HG02970 (cell line): ENCODE data around the gene CRYBG2.
"Not testable (repeated sequence)": the region's sequence is repeated elsewhere in the genome, so short reads cannot be mapped to it uniquely, and the experiment has no call there.

ENCODE experiments used
- ATAC-seq: cut with Tn5 transposase; IDR thresholded peaks from one replicate; pipeline ENCODE4 v1.9.1; 2021; ENCODE audit warnings: mild to moderate bottlenecking, moderate library complexity, moderate number of reproducible peaks; ENCODE audit not compliant: unreplicated experiment, low FRiP score

CRYBG2 gene

GRCh38 chr1:26372611-26373010 is 18.7 kb upstream of the CRYBG2 start, which contains the start of gene ZNF683:
TSS of gene ZNF683 (minus strand) at chr1:26372750. CDS start at chr1:26368571, 4,179 bp downstream.
- not testable (repeated sequence) for ATAC-seq

DNA sequence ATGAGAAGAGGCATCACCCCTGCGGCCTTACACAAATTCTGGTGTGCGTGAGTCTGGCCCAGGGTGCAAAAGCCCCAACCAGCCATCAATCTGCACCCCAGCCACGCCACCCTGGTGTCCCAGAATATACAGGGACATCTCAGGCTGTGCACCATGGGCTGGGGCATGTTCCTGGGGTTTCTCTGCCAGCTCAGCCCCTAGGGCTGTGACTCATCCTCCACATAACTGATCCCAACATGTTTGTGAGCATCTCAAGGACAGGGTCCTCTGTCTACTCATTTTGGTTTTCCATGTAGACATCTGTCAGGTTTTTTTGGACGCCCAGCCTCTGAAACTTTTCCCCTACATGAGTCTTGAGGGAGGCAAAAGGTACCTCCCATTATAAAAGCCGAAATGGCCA is 18.1 kb upstream of the CRYBG2 start:
- no peak for ATAC-seq

DNA sequence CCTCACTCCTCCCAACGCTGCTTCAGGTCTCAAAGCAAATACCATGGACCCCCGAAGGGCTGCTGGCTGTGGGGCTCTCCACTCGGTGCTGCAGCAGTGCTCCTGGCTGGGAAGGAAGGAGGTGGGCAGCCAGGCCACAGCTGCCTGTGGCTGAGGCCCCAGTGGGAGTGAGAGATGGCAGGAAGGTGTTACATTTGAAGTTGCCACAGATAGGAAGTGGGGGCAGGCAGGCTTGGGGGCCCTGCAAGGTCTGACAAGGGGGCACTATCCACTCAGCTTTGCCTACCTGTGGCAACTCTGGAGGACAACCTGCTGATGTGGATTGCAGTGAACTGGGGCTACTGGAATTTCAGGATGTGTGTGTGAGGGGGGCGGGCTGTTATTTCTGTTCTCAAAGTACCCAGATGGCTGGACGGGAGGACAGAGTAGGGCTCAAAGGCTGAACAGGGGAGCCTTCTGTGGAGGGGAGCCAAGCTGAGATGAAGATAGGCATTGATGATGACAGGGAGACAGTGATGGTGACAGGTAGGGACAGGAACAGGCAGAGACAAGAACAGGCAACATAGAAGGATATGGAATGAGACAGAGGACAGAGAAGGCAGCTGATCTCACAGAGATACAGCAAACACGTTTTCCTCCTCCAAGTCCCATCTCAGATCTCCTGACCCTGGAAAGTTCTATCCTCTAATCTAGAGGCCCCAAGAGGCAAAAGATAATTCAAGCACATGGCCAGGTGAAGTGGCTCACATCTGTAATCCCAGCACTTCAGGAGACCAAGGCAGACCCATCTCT is 16.9 kb upstream of the CRYBG2 start:
- no peak for ATAC-seq

DNA sequence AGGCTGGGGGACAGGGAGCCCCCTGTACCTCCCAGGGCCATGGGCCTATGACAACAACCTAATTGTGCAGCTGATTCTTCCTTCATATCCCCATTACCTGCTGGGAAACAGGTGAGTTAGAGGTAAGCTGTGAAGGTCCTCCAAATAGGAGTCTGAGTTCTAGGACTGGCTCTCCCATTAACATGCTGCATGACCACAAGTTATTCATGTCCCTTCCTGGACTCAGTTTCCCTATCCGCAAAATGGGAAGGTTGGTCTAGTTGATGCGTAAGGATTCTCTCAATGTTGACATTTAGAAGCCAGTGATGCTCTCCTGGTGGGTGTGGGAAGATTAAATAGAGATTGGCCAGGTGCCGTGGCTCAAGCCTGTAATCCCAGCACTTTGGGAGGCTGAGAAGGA is 14.6 kb upstream of the CRYBG2 start:
- ATAC-seq: no peak

DNA sequence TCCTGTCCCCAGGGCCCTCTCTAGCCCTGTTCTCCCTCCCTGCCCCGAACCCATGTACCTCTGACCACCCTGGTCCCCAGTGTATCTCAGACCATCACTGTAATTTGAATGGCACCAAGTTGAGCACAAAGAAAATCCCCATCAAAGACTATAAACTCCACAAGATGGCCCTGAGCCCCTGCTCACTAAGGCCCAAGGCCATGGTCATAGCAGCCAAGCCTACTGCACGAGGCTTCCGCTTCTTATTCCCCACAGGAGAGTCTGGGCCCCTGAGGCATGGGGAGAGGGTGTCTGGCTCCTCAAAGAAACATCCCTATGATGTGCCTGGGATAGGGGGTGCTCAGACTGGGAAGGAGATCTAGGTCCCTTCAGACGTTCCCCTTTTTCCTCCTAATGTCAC is 14.1 kb upstream of the CRYBG2 start:
- ATAC-seq: no peak

GRCh38 chr1:26367441-26367840 is 13.5 kb upstream of the CRYBG2 start:
- ATAC-seq: no peak

- no peak for ATAC-seq
Observed at GRCh38 chr1:26364956-26365355, 11.0 kb upstream of the CRYBG2 start.

- ATAC-seq: no peak
Observed at GRCh38 chr1:26363549-26364448, 9.9 kb upstream of the CRYBG2 start.

DNA sequence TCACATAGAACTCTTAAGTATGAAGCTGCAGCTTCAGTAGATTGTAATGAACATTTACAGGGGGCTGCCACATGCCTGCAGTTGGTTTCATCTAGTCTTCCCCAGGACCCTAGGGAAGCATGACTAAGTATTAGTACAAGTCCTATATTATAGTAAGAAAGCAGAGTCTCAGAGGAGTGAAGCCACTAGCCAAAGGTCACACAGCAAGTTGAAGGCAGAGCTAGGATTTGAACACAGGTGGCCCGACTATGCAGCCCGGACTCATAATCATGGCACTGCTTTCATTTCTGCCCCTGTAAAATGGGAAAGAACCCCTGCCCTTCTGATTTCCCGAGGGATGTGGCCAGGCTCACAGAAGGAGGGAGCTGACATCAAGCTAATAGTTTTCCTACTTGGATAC is 8.4 kb upstream of the CRYBG2 start:
- ATAC-seq: no peak

DNA sequence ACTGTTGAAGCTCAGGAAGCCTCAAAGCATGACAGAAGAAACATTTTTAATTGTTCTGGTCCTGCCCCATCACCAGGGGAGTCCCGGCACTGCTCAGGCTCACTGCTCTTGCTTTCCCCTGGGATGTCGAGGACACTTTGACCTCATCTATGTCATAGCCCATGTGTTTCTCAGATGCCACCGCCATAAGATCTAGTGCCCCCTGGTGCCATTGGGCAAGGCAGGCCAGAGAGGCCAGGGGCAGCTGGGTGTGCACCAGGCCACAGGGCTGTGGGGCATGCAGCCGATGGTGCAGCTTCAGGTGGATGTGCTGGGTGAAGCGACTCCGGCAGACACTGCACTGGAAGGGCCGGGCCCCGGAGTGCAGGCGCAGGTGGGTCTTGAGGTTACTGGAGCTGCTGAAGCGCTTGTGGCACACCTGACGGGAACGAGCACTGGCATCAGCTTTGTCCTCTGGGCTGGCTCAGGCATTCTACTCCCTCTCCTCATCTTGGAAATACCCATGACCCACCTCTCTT is 7.7 kb upstream of the CRYBG2 start:
- ATAC-seq: no peak

- no peak for ATAC-seq
Observed at GRCh38 chr1:26360807-26361604, 7.1 kb upstream of the CRYBG2 start.

DNA sequence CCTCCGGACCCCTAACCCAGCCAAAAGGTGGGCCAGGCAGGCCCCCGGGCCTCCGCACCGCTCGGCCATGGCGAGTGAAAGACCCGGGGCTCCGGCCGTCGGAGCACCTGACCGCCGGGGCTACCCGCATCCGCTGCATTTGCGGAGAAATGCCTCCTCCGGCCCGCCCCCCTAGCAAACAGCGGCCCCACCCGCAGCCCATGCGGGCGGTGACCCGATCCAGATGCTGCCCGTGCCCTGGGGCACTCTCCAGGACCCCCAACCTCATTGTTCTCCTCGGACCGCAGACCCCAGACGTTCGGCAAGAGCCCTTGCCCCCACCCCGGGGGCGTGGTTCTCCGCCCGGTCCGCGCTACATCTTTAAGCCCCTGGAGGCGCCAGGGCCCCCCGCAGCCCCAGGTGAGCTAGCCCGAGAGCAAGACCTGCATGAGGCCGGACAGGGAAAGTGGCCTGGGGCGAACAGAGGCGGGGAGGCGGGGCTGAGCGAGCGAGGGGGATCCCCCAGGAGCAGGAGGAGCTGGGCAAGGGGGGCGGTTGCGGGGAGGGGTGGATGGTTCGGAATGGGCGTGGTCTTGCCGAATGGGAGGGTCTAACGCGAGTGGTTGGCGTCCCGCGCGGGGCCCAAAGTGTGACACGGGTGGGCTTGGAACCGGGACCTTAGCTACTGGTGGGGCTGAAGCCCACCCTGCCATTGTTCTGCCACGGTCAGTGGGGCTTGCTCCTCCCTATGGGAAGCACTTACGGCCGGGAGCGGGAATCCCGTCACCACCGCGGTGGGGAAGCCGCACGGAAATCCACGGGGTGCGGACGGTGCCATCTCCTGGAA is 6.3 kb upstream of the CRYBG2 start:
- no peak for ATAC-seq

- no peak for ATAC-seq
Observed at GRCh38 chr1:26358411-26359384, 4.8 kb upstream of the CRYBG2 start.

GRCh38 chr1:26357121-26357602 is 3.2 kb upstream of the CRYBG2 start:
- no peak for ATAC-seq

DNA sequence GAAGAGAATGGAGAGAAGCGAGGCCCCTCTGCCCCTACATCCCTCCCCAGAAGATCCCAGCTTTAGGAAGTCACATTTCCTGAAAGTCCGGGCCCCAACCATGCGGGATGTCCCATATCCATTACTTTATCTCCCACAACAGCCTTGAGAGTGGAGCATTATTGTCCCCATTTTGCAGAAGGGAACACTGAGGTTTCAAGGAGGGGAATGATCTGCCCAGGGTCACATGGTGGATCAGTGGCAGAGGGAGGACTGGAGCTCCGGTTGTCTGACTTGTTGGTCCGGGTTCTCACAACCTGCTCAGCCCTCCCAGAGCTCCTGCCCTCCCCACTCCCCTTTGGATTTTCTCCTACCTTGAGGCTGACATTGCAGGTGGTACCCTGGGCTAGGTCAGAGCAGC is 2.2 kb upstream of the CRYBG2 start:
- no peak for ATAC-seq

- ATAC-seq: no peak
Observed at GRCh38 chr1:26354972-26355371, 1.0 kb upstream of the CRYBG2 start.

DNA sequence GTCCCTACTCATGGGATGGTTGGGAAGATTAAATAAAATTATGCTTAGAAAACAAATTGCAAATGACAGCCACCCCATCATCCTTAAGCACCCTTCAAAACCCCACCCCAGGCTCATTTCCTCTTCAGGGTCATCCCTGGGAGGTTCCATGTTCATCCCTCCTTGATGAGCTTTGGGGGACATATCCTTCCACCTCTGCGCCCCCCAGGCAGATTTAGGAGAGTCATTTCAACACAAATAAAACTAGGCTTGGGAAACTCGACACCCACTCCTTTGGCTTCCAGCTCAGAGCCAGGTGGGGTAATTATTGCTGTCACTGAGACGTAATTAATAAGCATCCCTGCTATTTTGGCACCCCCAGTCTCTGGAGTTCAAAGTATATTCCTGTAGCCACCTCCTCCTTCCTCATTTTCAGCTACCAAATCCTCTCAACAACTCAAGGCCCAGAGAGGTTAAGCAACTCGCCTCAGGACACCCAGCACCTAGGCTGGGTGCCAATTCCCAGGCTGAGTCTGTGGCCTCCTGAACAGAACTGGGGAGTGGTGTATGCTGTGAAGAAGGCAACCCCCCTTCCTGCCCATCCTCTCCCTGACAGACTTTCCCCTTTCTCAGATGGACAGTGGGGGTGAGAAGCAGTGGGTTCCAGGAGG is 595 bp downstream of the CRYBG2 start:
- ATAC-seq: no peak

GRCh38 chr1:26352338-26352679 is 1.6 kb downstream of the CRYBG2 start:
- ATAC-seq: no peak
